Body of pancreas (tissue), 4 donors: ENCODE data around the gene KRTAP20-1.

Source experiments
- POLR2A ChIP-seq, 3 donors: fragments of 450-650 bp; IDR thresholded peaks; one replicate each; pipeline ENCODE4 v1.6.1; 2016; ENCODE audit warnings: antibody characterized with exemption in 3 of 3, mild to moderate bottlenecking in 2 of 3
- TF ChIP-seq, protein P1 (sequence below), 7 experiments: fragments of 450-650 bp in 4 of 7; fragments of 200-600 bp in 3 of 7; sonication (generic) in 3 of 7; IDR thresholded peaks; one replicate each; pipeline ENCODE4 v1.5.1; 2016 to 2019; ENCODE audit warnings: antibody characterized with exemption in 7 of 7

DNA sequence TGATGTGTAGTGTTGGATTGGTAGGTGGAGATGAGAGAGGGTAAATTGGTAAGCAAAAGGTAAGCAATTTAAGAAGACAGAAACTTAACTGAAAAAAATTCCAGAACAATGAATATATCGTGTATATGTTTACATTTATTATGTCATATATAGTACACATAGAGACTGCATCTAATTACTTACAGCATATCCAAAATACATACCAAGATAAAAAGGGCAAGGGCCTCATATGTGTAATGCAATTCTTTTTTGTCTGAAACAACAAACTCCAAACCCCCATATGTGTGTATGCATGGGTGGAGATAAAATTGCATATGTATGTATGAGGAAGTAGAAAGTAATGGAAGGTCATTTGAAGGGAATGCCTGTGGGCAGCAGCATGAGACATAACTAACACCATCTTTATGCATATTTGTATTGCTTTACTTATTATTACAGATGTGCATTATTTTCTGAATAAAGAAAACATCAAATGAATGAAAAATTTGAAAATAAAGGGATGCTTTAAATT lies 30.7 kb downstream of the KRTAP20-1 start:
- TF ChIP-seq, protein P1, sequence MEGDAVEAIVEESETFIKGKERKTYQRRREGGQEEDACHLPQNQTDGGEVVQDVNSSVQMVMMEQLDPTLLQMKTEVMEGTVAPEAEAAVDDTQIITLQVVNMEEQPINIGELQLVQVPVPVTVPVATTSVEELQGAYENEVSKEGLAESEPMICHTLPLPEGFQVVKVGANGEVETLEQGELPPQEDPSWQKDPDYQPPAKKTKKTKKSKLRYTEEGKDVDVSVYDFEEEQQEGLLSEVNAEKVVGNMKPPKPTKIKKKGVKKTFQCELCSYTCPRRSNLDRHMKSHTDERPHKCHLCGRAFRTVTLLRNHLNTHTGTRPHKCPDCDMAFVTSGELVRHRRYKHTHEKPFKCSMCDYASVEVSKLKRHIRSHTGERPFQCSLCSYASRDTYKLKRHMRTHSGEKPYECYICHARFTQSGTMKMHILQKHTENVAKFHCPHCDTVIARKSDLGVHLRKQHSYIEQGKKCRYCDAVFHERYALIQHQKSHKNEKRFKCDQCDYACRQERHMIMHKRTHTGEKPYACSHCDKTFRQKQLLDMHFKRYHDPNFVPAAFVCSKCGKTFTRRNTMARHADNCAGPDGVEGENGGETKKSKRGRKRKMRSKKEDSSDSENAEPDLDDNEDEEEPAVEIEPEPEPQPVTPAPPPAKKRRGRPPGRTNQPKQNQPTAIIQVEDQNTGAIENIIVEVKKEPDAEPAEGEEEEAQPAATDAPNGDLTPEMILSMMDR (IDR thresholded peaks at IDR 0.05): no peak
- no peak for TF ChIP-seq POLR2A (IDR thresholded peaks at IDR 0.05)
